LNCaP clone FGC (cell line): ENCODE data around the gene KCTD16.

ENCODE experiments used
- DNase-seq: peaks from one replicate; pipeline ENCODE4 v3.0.0-alpha.2; 2011; ENCODE audit warnings: low read depth
- H3K4me3 ChIP-seq: 2 replicates; pipeline ENCODE4 v1.5.1; 2011; ENCODE audit warnings: mild to moderate bottlenecking, low read depth, low read length, control low read depth
- CTCF ChIP-seq: IDR thresholded peaks from 2 replicates; pipeline ENCODE4 v1.5.1; 2012; ENCODE audit warnings: mild to moderate bottlenecking; ENCODE audit not compliant: control insufficient read depth, insufficient read depth; ENCODE audit errors: extremely low read depth

The KCTD16 gene

GRCh38 chr5:144422018-144422727 lies 251.5 kb downstream of the KCTD16 start:
- H3K4me3 ChIP-seq = no peak overlapping the region
- DNase-seq = no peak
- no peak for TF ChIP-seq CTCF

- H3K4me3 ChIP-seq = no peak overlapping the region
- no peak for DNase-seq
- no peak for TF ChIP-seq CTCF
Observed at GRCh38 chr5:144427866-144428265, 257.2 kb downstream of the KCTD16 start.

- H3K4me3 ChIP-seq = no peak overlapping the region
- DNase-seq = no peak
- TF ChIP-seq CTCF = no peak
Observed at GRCh38 chr5:144428326-144428725, 257.7 kb downstream of the KCTD16 start.

- TF ChIP-seq CTCF = no peak
- no peak overlapping the region for H3K4me3 ChIP-seq
- DNase-seq = no peak
Observed at GRCh38 chr5:144429405-144429804, 258.7 kb downstream of the KCTD16 start.

GRCh38 chr5:144429905-144430304 lies 259.2 kb downstream of the KCTD16 start:
- DNase-seq = no peak
- H3K4me3 ChIP-seq = no peak overlapping the region
- TF ChIP-seq CTCF = no peak

- DNase-seq = no peak
- no peak overlapping the region for H3K4me3 ChIP-seq
- no peak for TF ChIP-seq CTCF
Observed at GRCh38 chr5:144433140-144433822, 262.6 kb downstream of the KCTD16 start.

- no peak for DNase-seq
- H3K4me3 ChIP-seq = no peak overlapping the region
- TF ChIP-seq CTCF = no peak
Observed at GRCh38 chr5:144433893-144434292, 263.2 kb downstream of the KCTD16 start.
